GM19035 (cell line): ENCODE results near the gene CLIC1.

Experiments
- ATAC-seq: cut with Tn5 transposase; IDR thresholded peaks from one replicate; pipeline ENCODE4 v1.9.1; 2021; ENCODE audit not compliant: unreplicated experiment

The CLIC1 gene

DNA sequence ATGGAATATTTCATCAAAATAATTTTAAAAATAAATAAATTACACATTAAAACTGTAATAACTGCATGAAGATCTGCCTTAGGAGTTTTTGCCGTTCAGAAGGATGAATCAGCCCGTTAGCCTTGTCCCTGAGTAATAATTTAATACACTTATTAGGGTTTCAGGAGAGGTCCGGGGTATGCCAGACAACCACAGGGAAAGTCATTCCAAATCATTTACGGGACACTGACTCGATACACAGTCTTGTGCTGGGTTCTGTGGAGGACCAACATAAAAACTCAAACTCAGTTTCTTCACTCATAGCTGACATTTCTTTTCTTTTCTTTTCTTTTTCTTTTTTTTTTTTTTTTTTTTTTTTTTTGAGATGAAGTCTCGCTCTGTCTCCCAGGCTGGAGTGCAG is 30.4 kb downstream of the CLIC1 start:
- no peak for ATAC-seq

GRCh38 chr6:31702819-31703716 is 33.3 kb downstream of the CLIC1 start, which contains the start of gene ABHD16A:
Gene ABHD16A (minus strand): TSS chr6:31703324. CDS start chr6:31703281, 43 bp downstream.
- ATAC-seq = peak; percentile 88

DNA sequence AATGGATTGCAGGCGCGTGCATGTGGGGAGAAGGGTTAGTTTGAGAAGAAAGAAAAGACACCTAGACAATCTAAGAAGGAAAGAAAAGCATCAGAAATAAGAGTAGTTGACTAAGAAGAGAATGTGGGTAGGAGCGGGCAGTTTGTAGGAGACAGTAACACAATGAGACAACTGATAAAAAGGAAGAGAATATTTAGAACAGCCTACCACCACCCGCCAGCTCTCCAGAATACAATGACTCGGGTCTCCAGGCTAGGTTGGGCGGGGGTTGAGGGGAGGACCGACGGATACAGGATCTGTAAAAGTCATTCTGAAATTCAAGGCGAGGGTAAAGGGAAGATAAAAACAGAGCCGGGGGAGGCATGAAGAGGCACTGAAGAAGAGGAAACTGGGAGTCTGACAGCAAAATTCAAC is 33.9 kb downstream of the CLIC1 start:
- ATAC-seq = no peak

DNA sequence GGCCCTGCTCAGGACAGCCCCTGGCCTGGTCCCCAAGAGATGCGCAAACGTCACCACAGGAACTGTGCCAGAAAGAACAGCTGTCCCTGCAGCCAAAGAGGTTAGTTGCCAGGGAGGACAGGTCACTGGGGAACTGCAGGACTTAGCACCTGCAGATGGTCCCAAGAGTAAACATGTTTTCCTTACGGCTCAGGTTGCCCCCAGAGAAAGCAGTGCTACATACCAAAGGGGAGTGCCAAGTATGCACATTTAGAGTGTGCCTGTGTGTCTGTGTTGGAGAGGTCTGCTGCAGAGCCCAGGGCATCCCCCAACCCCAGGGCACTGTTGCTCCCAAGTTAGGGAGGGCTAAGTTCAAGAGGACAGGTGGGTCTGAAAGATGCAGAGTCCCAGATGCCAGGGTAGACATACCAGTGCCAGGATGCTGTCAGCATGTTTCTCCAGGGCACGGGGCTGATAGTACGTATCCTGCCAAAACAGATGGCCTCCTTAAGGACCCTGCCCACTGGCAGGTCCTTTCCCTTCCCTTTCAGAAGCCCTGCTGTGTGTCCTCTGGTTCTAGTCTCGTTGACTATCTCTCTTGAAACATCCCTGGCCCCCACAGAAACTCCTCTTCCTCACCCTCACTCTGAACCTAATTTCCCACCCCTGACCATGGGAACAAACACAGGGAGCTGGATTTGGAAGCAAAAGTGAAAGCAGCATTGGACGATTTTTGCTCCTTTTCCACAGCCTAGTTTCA is 34.5 kb downstream of the CLIC1 start:
- ATAC-seq = no peak

- ATAC-seq = no peak
These were observed 35.5 kb downstream of the CLIC1 start for GRCh38 chr6:31700740-31701401.

- ATAC-seq = no peak
These were observed 38.8 kb downstream of the CLIC1 start for GRCh38 chr6:31697555-31697954.

- no peak for ATAC-seq
These were observed 42.8 kb downstream of the CLIC1 start for GRCh38 chr6:31693535-31693934.

DNA sequence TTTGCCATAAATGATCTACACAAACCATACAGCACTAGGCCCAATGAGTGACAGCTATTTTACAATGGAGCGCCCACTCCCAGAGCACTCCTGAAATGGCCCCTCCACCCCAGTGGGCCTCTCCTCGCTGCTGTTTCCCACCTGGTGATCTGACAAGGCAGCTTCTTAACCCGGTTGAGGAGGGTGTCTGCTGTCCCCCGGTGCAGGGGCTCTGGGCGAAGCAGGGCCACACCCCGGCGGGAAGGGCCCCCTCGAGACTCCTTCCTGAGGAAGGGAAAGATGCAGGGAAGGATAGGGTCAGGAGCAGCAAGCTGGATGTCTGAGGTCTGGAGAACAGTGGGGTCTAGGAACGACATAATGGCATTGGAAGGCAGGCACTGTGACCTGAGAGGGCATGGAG is 43.4 kb downstream of the CLIC1 start:
- ATAC-seq = no peak

GRCh38 chr6:31692353-31692752 is 44.0 kb downstream of the CLIC1 start:
- ATAC-seq = no peak

- no peak for ATAC-seq
These were observed 44.7 kb downstream of the CLIC1 start for GRCh38 chr6:31691564-31692108.

DNA sequence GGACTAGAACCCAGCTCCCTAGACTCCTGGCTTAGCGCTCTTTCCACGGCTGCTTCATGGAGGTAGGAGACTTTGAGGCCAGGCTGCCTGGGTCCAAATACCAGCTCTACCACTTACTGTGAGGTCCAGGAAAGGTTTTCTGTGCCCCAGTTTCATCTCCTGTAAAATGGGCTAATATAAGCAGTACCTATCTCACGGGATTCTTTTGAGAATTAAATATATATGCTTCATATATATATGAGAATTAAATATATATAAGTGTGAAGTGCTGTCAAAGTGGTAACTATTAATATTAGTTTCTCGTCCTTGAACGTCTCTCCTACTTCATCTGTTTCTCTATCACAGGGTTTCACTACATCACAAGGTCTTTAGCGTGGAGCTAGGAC is 45.3 kb downstream of the CLIC1 start:
- no peak for ATAC-seq

GRCh38 chr6:31690231-31691077 is 45.9 kb downstream of the CLIC1 start:
- ATAC-seq = no peak

DNA sequence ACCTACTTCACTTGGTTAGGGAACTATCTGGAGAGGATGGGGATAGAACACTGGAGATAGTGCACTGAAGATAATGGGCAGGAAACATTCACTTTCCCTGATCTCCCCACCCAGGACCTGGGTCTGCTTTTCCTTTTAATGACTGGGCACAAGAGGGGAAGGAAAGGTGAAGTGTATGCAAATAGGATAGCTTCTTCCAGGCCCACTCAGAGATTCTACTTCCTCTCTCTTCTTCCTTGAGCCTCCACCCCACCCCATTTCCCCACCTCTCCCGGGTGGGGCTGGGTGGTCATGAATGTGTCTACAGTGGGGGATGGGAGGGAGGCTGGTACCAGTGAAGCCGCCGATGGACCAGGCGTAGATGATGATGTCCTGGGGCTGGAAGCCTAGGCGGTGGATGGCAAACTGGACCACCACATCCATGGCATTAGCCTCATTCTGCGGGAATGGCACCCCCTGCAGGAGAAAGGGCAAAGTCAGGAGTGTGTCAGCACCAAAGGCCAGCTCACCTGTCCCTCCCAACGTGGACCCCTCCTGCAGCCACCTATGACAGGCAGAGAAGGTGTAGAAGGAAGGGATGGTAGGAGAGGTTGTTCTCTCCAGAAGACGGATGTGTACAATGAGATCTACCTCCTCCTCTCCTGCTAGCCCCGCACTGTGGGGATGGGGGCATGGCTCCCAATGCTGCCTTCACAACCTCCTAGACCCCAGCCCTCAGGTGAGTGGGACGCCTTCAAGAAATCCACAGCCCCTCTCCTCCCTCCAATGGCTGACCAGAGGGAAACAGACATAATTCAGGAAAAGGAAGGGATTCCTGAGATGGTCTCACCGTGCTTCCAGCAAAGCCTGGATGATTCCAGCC is 46.9 kb downstream of the CLIC1 start:
- no peak for ATAC-seq

GRCh38 chr6:31687860-31688693 is 48.3 kb downstream of the CLIC1 start:
- ATAC-seq = no peak

DNA sequence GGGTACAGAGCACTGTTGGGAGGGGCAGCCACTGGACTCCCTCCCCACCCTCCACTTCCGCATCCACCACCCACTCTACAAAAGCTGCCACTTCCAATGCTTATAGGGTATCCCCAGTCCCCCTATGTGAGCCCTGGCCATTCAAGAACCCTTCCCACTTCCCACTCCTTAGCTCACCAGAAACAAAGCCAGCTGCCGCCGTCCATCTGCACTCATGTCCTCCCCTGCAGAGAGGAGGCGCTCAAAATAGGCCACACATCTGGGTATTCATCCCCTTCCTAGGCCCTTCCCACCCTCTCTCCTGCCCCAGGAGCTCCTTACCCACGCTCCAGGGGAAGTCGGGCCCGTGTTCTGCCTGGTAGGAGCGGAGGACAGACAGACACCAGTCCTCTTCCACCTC is 49.0 kb downstream of the CLIC1 start:
- no peak for ATAC-seq

GRCh38 chr6:31686483-31686882 is 49.8 kb downstream of the CLIC1 start:
- ATAC-seq = no peak

DNA sequence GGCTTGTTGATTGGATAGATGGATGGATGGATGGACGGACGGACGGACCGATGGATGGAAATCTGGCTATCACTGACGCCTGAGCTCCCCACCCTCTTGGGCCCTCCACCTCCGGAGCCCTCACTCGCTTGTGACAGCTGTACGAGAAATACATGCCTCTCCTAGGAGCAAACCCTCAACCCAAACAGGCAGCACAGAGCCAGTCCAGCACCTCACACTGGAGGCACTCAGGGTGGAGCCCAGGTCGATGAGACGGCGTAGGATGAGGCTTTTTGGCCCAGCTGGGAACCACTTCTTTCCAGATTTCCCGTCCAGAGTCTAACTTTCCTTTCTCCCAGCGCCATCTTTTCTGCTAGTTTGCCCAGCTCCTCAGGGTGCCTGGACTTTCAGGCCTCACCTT is 52.7 kb downstream of the CLIC1 start:
- ATAC-seq = no peak

- ATAC-seq = no peak
These were observed 55.1 kb downstream of the CLIC1 start for GRCh38 chr6:31681135-31681671.
